ENCODE data around the gene SLX9.

GRCh38 chr21:44908908-44909307, 30.9 kb upstream of the SLX9 start:
- TF ChIP-seq, protein P1, sequence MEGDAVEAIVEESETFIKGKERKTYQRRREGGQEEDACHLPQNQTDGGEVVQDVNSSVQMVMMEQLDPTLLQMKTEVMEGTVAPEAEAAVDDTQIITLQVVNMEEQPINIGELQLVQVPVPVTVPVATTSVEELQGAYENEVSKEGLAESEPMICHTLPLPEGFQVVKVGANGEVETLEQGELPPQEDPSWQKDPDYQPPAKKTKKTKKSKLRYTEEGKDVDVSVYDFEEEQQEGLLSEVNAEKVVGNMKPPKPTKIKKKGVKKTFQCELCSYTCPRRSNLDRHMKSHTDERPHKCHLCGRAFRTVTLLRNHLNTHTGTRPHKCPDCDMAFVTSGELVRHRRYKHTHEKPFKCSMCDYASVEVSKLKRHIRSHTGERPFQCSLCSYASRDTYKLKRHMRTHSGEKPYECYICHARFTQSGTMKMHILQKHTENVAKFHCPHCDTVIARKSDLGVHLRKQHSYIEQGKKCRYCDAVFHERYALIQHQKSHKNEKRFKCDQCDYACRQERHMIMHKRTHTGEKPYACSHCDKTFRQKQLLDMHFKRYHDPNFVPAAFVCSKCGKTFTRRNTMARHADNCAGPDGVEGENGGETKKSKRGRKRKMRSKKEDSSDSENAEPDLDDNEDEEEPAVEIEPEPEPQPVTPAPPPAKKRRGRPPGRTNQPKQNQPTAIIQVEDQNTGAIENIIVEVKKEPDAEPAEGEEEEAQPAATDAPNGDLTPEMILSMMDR (IDR thresholded peaks at IDR 0.05): no peak
- no peak for TF ChIP-seq ZFX (IDR thresholded peaks at IDR 0.05; ENCODE audit: borderline replicate concordance)
